Measurements from ENCODE around the gene SRGAP3.
"Not testable (repeated sequence)": the region's sequence is repeated elsewhere in the genome, so short reads cannot be mapped to it uniquely, and the experiment has no call there.

Gene SRGAP3

DNA sequence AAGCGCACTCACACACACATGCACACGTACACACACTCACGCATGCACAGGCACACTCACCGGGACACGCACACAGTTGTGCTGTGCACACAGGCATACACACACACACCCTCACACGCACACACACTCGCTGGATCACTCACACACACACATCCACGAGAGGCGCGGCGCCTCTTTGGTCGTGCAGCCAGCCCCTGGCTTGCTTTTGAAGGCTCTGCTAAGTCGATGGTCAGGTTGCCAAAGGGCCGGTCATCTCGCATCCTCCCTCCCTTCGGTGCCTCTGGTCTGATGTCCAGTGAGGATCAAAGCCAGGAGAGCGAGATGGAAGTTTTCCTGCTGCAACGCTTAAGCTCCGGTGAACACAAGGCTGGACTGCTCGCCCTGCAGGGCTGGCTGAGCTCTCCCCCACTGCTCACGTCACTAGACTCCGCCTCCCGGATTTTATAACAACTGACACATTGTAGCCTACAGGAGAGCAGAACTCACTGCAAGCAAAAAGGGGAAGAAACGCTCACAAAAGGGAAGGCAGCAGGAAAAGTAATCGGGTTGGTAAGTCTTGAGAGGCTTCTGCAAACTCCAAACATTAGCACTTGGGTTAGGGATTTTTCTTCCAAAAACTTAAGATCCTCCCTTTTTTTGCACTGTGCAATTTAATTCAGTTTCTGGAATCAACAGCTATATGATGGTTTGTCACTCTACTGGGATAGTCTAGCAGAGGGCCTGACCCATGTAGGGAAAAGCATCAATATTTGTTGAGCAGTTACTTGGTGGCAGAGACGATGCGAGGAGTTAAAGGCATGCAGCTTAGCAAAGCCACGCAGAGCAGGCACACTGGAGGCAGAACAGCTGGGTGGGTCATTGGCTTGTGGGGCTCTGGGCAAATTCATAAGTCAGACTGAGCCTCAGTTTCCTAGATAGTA, at the start of gene SRGAP3:
SRGAP3 (minus strand) TSS at position 374 of the 920 bp plus-strand sequence. CDS start 695 bp downstream, outside the sequence.
- Histone ChIP-seq H4K20me1 (ENCODE audit: insufficient read depth, low read length) (no peaks in the 10 kb centered on the region), H3K79me2 (ENCODE audit: low read length) (no peaks in the 10 kb centered on the region), H3K36me3 (replicated peaks; ENCODE audit: low read depth, low read length) (no peaks in the 10 kb centered on the region), H3K27me3 (ENCODE audit: low read depth, low read length) (0 out of 2 replicates have a peak, but pooled peaks cover 7% of the 10 kb centered on the region), H2AFZ (ENCODE audit: low read depth, low read length) (peak within 1 kb of the TSS; percentile 89), H3K4me3 (ENCODE audit: low read length) (peak within 1 kb of the TSS; percentile 87), H3K4me1 (ENCODE audit: low read length) (peaks cover 13% of the 10 kb centered on the region), H3K4me2 (ENCODE audit: low read length) (peak within 1 kb of the TSS; percentile 87), H3K9me3 (ENCODE audit: insufficient read depth, low read length) (no peaks in the 10 kb centered on the region), H3K27ac (ENCODE audit: low read length) (no peak within 1 kb of the TSS), H3K9ac (ENCODE audit: low read length) (peak within 1 kb of the TSS; percentile 60)
- TF ChIP-seq, protein P1, sequence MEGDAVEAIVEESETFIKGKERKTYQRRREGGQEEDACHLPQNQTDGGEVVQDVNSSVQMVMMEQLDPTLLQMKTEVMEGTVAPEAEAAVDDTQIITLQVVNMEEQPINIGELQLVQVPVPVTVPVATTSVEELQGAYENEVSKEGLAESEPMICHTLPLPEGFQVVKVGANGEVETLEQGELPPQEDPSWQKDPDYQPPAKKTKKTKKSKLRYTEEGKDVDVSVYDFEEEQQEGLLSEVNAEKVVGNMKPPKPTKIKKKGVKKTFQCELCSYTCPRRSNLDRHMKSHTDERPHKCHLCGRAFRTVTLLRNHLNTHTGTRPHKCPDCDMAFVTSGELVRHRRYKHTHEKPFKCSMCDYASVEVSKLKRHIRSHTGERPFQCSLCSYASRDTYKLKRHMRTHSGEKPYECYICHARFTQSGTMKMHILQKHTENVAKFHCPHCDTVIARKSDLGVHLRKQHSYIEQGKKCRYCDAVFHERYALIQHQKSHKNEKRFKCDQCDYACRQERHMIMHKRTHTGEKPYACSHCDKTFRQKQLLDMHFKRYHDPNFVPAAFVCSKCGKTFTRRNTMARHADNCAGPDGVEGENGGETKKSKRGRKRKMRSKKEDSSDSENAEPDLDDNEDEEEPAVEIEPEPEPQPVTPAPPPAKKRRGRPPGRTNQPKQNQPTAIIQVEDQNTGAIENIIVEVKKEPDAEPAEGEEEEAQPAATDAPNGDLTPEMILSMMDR (IDR thresholded peaks at IDR 0.05; ENCODE audit: low read depth, low read length), result peak; percentile 49
- no peak for TF ChIP-seq EZH2phosphoT487 (IDR thresholded peaks at IDR 0.05; ENCODE audit: low read depth)

DNA sequence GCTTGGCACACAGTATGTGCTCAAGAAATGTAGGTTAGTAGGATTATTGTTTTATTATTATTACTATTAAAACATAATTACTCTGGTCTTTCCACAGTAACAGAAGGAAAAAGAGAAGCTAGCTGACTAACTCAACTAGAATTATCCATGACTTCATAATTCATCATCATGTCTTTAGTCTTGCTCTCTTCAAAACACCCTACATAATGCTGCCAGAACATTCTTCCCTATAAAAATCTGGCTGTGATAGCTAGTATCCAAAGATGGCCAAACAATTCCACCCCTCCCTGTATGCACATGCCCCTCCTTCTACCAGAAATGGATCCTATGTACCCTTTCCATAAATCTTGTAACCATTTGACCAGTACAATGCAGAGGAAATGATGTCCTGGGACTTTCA, 48.8 kb upstream of the SRGAP3 start:
- Histone ChIP-seq H3K4me1 (ENCODE audit: low read length) (peaks cover 4% of the 10 kb centered on the region; the same call in 1 of the 2 replicates), H3K4me3 (ENCODE audit: low read length) (no peak overlapping the region), H3K4me2 (ENCODE audit: low read length) (no peak overlapping the region), H2AFZ (ENCODE audit: low read depth, low read length) (no peak overlapping the region), H3K79me2 (ENCODE audit: low read length) (no peaks in the 10 kb centered on the region), H3K9me3 (ENCODE audit: insufficient read depth, low read length) (no peaks in the 10 kb centered on the region), H3K27me3 (ENCODE audit: low read depth, low read length) (peaks cover 19% of the 10 kb centered on the region), H3K36me3 (replicated peaks; ENCODE audit: low read depth, low read length) (no peaks in the 10 kb centered on the region), H3K9ac (ENCODE audit: low read length) (no peak overlapping the region), H3K27ac (ENCODE audit: low read length) (no peak overlapping the region), H4K20me1 (ENCODE audit: insufficient read depth, low read length) (no peaks in the 10 kb centered on the region)
- TF ChIP-seq, protein P1 (IDR thresholded peaks at IDR 0.05; ENCODE audit: low read depth, low read length), result no peak
- no peak for TF ChIP-seq EZH2phosphoT487 (IDR thresholded peaks at IDR 0.05; ENCODE audit: low read depth)

DNA sequence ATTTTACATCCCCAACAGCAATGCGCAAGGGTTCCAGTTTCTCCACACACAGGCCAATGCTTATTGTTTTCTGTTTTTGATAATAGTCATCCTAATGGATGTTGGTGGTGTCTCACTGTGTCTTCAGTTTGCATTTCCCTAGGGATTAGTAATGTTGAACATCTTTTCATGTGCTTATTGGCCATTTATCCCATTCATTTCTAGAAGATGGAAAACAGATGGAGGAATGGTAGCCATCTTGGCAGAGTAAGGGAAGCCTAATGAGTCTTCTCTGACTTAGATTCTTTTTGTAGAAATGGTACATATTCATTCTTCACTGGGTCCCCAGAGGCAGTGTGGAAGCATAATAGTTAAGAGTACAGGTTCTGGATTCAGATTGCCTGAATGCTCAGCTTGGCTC, 46.8 kb upstream of the SRGAP3 start:
- no peaks in the 10 kb centered on the region for H4K20me1 ChIP-seq (ENCODE audit: insufficient read depth, low read length)
- no peaks in the 10 kb centered on the region for H3K4me1 ChIP-seq (ENCODE audit: low read length)
- no peak overlapping the region for H3K4me2 ChIP-seq (ENCODE audit: low read length)
- no peak overlapping the region for H2AFZ ChIP-seq (ENCODE audit: low read depth, low read length)
- H3K36me3 ChIP-seq (replicated peaks; ENCODE audit: low read depth, low read length), result no peaks in the 10 kb centered on the region
- no peaks in the 10 kb centered on the region for H3K9me3 ChIP-seq (ENCODE audit: insufficient read depth, low read length)
- no peak overlapping the region for H3K9ac ChIP-seq (ENCODE audit: low read length)
- no peaks in the 10 kb centered on the region for H3K79me2 ChIP-seq (ENCODE audit: low read length)
- H3K4me3 ChIP-seq (ENCODE audit: low read length), result no peak overlapping the region
- H3K27ac ChIP-seq (ENCODE audit: low read length), result no peak overlapping the region
- peaks cover 31% of the 10 kb centered on the region for H3K27me3 ChIP-seq (ENCODE audit: low read depth, low read length)
- TF ChIP-seq, protein P1 (IDR thresholded peaks at IDR 0.05; ENCODE audit: low read depth, low read length), result no peak
- no peak for TF ChIP-seq EZH2phosphoT487 (IDR thresholded peaks at IDR 0.05; ENCODE audit: low read depth)

DNA sequence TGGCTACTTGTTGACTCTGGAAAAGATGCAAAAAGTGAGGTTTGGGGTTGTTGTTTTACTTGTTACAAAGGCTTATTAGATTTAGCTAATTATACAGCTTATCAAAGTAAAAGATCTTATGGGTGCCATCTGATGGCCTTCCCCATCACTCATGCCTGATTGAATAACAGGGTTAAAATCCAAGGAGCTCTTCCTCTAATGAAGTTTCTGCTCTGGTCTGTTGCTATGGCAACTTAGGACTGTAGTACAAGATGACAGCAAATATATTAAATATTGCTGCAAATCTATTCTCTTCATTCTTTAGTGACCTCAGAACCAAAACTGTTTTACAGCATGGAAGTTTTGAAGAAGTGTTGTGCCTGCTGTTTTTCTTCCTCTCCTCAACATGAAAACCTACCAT, 45.6 kb upstream of the SRGAP3 start:
- Histone ChIP-seq H3K27me3 (ENCODE audit: low read depth, low read length) (peaks cover 39% of the 10 kb centered on the region), H3K4me1 (ENCODE audit: low read length) (no peaks in the 10 kb centered on the region), H3K4me3 (ENCODE audit: low read length) (no peak overlapping the region), H2AFZ (ENCODE audit: low read depth, low read length) (no peak overlapping the region), H3K79me2 (ENCODE audit: low read length) (no peaks in the 10 kb centered on the region), H3K9ac (ENCODE audit: low read length) (no peak overlapping the region), H3K4me2 (ENCODE audit: low read length) (no peak overlapping the region), H4K20me1 (ENCODE audit: insufficient read depth, low read length) (no peaks in the 10 kb centered on the region), H3K9me3 (ENCODE audit: insufficient read depth, low read length) (no peaks in the 10 kb centered on the region), H3K27ac (ENCODE audit: low read length) (no peak overlapping the region), H3K36me3 (replicated peaks; ENCODE audit: low read depth, low read length) (no peaks in the 10 kb centered on the region)
- TF ChIP-seq, protein P1 (IDR thresholded peaks at IDR 0.05; ENCODE audit: low read depth, low read length), result no peak
- no peak for TF ChIP-seq EZH2phosphoT487 (IDR thresholded peaks at IDR 0.05; ENCODE audit: low read depth)

DNA sequence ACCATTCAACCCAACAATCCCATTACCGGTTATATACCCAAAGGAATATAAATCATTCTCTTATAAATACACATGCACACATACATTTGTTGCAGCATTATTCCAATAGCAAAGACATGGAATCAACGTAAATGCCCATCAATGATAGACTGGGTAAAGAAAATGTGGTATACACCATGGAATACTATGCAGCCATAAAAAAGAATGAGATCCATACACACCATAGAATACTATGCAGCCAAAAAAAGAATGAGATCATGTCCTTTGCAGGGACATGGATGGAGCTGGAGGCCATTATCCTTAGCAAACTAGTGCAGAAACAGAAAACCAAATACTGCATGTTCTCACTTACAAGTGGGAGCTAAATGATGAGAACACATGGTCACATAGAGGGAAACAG, 44.5 kb upstream of the SRGAP3 start:
- H3K4me3 ChIP-seq (ENCODE audit: low read length); H3K4me1 ChIP-seq (ENCODE audit: low read length); H3K9ac ChIP-seq (ENCODE audit: low read length); H3K9me3 ChIP-seq (ENCODE audit: insufficient read depth, low read length); H3K27ac ChIP-seq (ENCODE audit: low read length); H2AFZ ChIP-seq (ENCODE audit: low read depth, low read length); H4K20me1 ChIP-seq (ENCODE audit: insufficient read depth, low read length); H3K4me2 ChIP-seq (ENCODE audit: low read length); H3K36me3 ChIP-seq (replicated peaks; ENCODE audit: low read depth, low read length); H3K79me2 ChIP-seq (ENCODE audit: low read length): not testable (repeated sequence)
- peaks cover 40% of the 10 kb centered on the region for H3K27me3 ChIP-seq (ENCODE audit: low read depth, low read length)

All from OCI-LY3 (cell line).